ENCODE measurements around the gene RBM39. TPM values are rescaled to one million over a fixed set of nuclear protein-coding genes. Genes with fewer than 3 reads are reported as not detected.

The RBM39 gene
- total and polyA plus RNA-seq, 2 experiments from 2014 or later, result 259 to 413 TPM

DNA sequence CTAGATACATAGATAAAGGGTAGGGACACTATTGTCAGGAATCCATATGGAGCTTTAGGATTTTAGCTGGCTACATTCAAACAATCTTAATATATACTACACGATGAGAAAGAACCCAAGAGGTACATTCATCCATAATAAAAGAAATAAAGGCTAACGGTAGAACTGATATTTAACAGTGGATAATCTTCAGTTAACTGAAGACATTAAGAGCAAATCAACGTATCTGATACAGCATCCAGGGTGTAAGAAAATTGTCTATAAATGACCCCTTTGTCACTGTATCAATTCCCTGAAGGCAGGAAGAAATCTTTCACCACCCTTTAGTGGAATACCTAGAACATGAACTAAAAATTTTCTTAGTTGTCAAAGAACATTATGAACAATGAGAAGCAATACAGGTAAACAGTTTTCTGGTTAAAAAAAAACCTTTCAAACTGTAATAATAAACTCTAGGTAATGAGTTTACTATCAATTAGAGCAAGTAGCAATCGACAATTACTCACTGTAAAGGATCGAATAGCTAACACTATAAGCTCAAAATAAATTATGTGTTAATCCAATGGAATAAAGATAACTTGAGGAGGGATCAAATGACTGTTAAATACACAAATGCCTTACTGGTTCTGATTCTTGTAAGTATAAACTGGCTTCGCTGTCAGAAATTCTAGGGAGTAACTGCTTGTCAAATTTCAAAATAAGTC lies 31.0 kb downstream of the RBM39 start:
- H3K36me3 ChIP-seq (ENCODE audit: insufficient read depth), result peaks cover 96% of the 10 kb centered on the region

More for the DNA sequence above, 31.0 kb downstream of the RBM39 start:
- no peak overlapping the region for H3K4me3 ChIP-seq
- no peak overlapping the region for H3K27ac Mint-ChIP-seq
- no peaks in the 10 kb centered on the region for H3K4me1 Mint-ChIP-seq
- no peak overlapping the region for H2AFZ ChIP-seq
- DNase-seq (ENCODE audit: low spot score) (no peak), ATAC-seq (no peak)
- H3K4me2 ChIP-seq, result no peak overlapping the region
- TF ChIP-seq, protein P1, sequence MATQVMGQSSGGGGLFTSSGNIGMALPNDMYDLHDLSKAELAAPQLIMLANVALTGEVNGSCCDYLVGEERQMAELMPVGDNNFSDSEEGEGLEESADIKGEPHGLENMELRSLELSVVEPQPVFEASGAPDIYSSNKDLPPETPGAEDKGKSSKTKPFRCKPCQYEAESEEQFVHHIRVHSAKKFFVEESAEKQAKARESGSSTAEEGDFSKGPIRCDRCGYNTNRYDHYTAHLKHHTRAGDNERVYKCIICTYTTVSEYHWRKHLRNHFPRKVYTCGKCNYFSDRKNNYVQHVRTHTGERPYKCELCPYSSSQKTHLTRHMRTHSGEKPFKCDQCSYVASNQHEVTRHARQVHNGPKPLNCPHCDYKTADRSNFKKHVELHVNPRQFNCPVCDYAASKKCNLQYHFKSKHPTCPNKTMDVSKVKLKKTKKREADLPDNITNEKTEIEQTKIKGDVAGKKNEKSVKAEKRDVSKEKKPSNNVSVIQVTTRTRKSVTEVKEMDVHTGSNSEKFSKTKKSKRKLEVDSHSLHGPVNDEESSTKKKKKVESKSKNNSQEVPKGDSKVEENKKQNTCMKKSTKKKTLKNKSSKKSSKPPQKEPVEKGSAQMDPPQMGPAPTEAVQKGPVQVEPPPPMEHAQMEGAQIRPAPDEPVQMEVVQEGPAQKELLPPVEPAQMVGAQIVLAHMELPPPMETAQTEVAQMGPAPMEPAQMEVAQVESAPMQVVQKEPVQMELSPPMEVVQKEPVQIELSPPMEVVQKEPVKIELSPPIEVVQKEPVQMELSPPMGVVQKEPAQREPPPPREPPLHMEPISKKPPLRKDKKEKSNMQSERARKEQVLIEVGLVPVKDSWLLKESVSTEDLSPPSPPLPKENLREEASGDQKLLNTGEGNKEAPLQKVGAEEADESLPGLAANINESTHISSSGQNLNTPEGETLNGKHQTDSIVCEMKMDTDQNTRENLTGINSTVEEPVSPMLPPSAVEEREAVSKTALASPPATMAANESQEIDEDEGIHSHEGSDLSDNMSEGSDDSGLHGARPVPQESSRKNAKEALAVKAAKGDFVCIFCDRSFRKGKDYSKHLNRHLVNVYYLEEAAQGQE (IDR thresholded peaks at IDR 0.05; ENCODE audit: unreplicated experiment), result no peak
- TF ChIP-seq, protein P2, sequence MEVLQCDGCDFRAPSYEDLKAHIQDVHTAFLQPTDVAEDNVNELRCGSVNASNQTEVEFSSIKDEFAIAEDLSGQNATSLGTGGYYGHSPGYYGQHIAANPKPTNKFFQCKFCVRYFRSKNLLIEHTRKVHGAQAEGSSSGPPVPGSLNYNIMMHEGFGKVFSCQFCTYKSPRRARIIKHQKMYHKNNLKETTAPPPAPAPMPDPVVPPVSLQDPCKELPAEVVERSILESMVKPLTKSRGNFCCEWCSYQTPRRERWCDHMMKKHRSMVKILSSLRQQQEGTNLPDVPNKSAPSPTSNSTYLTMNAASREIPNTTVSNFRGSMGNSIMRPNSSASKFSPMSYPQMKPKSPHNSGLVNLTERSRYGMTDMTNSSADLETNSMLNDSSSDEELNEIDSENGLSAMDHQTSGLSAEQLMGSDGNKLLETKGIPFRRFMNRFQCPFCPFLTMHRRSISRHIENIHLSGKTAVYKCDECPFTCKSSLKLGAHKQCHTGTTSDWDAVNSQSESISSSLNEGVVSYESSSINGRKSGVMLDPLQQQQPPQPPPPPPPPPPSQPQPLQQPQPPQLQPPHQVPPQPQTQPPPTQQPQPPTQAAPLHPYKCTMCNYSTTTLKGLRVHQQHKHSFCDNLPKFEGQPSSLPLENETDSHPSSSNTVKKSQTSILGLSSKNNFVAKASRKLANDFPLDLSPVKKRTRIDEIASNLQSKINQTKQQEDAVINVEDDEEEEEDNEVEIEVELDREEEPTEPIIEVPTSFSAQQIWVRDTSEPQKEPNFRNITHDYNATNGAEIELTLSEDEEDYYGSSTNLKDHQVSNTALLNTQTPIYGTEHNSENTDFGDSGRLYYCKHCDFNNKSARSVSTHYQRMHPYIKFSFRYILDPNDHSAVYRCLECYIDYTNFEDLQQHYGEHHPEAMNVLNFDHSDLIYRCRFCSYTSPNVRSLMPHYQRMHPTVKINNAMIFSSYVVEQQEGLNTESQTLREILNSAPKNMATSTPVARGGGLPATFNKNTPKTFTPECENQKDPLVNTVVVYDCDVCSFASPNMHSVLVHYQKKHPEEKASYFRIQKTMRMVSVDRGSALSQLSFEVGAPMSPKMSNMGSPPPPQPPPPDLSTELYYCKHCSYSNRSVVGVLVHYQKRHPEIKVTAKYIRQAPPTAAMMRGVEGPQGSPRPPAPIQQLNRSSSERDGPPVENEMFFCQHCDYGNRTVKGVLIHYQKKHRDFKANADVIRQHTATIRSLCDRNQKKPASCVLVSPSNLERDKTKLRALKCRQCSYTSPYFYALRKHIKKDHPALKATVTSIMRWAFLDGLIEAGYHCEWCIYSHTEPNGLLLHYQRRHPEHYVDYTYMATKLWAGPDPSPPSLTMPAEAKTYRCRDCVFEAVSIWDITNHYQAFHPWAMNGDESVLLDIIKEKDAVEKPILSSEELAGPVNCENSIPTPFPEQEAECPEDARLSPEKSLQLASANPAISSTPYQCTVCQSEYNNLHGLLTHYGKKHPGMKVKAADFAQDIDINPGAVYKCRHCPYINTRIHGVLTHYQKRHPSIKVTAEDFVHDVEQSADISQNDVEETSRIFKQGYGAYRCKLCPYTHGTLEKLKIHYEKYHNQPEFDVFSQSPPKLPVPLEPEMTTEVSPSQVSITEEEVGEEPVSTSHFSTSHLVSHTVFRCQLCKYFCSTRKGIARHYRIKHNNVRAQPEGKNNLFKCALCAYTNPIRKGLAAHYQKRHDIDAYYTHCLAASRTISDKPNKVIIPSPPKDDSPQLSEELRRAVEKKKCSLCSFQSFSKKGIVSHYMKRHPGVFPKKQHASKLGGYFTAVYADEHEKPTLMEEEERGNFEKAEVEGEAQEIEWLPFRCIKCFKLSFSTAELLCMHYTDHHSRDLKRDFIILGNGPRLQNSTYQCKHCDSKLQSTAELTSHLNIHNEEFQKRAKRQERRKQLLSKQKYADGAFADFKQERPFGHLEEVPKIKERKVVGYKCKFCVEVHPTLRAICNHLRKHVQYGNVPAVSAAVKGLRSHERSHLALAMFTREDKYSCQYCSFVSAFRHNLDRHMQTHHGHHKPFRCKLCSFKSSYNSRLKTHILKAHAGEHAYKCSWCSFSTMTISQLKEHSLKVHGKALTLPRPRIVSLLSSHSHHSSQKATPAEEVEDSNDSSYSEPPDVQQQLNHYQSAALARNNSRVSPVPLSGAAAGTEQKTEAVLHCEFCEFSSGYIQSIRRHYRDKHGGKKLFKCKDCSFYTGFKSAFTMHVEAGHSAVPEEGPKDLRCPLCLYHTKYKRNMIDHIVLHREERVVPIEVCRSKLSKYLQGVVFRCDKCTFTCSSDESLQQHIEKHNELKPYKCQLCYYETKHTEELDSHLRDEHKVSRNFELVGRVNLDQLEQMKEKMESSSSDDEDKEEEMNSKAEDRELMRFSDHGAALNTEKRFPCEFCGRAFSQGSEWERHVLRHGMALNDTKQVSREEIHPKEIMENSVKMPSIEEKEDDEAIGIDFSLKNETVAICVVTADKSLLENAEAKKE (CRISPR knock-in tag; IDR thresholded peaks at IDR 0.05), result no peak
- TF ChIP-seq POLR2AphosphoS5 (IDR thresholded peaks at IDR 0.05; ENCODE audit: low read depth), result no peak
- TF ChIP-seq NANOG (IDR thresholded peaks at IDR 0.05; ENCODE audit: borderline replicate concordance), result no peak
- TF ChIP-seq ZNF331 (CRISPR knock-in tag; IDR thresholded peaks at IDR 0.05; ENCODE audit: low read depth), result no peak
- TF ChIP-seq JUNB (IDR thresholded peaks at IDR 0.05; ENCODE audit: unreplicated experiment), result no peak
- TF ChIP-seq STAT1 (IDR thresholded peaks at IDR 0.05; ENCODE audit: unreplicated experiment), result no peak
- TF ChIP-seq, protein P3, sequence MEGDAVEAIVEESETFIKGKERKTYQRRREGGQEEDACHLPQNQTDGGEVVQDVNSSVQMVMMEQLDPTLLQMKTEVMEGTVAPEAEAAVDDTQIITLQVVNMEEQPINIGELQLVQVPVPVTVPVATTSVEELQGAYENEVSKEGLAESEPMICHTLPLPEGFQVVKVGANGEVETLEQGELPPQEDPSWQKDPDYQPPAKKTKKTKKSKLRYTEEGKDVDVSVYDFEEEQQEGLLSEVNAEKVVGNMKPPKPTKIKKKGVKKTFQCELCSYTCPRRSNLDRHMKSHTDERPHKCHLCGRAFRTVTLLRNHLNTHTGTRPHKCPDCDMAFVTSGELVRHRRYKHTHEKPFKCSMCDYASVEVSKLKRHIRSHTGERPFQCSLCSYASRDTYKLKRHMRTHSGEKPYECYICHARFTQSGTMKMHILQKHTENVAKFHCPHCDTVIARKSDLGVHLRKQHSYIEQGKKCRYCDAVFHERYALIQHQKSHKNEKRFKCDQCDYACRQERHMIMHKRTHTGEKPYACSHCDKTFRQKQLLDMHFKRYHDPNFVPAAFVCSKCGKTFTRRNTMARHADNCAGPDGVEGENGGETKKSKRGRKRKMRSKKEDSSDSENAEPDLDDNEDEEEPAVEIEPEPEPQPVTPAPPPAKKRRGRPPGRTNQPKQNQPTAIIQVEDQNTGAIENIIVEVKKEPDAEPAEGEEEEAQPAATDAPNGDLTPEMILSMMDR (conservative IDR thresholded peaks at IDR 0.05; ENCODE audit: low read depth in 2 of 2), result no peak
- TF ChIP-seq EZH2phosphoT487 (IDR thresholded peaks at IDR 0.05; ENCODE audit: unreplicated experiment), result no peak
- TF ChIP-seq EZH2 (IDR thresholded peaks at IDR 0.05; ENCODE audit: low read depth, unreplicated experiment), result no peak
- TF ChIP-seq, protein P4, sequence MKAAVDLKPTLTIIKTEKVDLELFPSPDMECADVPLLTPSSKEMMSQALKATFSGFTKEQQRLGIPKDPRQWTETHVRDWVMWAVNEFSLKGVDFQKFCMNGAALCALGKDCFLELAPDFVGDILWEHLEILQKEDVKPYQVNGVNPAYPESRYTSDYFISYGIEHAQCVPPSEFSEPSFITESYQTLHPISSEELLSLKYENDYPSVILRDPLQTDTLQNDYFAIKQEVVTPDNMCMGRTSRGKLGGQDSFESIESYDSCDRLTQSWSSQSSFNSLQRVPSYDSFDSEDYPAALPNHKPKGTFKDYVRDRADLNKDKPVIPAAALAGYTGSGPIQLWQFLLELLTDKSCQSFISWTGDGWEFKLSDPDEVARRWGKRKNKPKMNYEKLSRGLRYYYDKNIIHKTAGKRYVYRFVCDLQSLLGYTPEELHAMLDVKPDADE (IDR thresholded peaks at IDR 0.05), result no peak
- TF ChIP-seq CREB1 (CRISPR knock-in tag; IDR thresholded peaks at IDR 0.05; ENCODE audit: low read depth), result no peak
- no peak for TF ChIP-seq ZNF114 (CRISPR knock-in tag; IDR thresholded peaks at IDR 0.05)
- H3K27me3 Mint-ChIP-seq (ENCODE audit: insufficient read depth, low read depth, poor library complexity), result peaks cover 10% of the 10 kb centered on the region
- H3K79me2 ChIP-seq (replicated peaks; ENCODE audit: insufficient read depth), result peaks cover 67% of the 10 kb centered on the region
- no peaks in the 10 kb centered on the region for H3K9me3 Mint-ChIP-seq
- H3F3A ChIP-seq (replicated peaks; ENCODE audit: low read depth), result peaks cover 43% of the 10 kb centered on the region
- H3K27ac ChIP-seq (ENCODE audit: low read depth), result 0 out of 2 replicates have a peak overlapping the region, but pooled peaks have one; percentile 50
- H3K9me2 ChIP-seq (ENCODE audit: insufficient read depth), result no peaks in the 10 kb centered on the region
- H3K4me1 ChIP-seq (ENCODE audit: insufficient read depth), result no peaks in the 10 kb centered on the region
- no peak overlapping the region for H3K4me3 Mint-ChIP-seq
- peaks cover 63% of the 10 kb centered on the region for H4K20me1 ChIP-seq (replicated peaks; ENCODE audit: insufficient read depth)
- H3K27me3 ChIP-seq (ENCODE audit: insufficient read depth), result no peaks in the 10 kb centered on the region
- H3K36me3 Mint-ChIP-seq (ENCODE audit: low read depth), result peaks cover 98% of the 10 kb centered on the region

Data from GM23338 (cell line).